Measurements from ENCODE around the gene DENND2D.

The DENND2D gene

DNA sequence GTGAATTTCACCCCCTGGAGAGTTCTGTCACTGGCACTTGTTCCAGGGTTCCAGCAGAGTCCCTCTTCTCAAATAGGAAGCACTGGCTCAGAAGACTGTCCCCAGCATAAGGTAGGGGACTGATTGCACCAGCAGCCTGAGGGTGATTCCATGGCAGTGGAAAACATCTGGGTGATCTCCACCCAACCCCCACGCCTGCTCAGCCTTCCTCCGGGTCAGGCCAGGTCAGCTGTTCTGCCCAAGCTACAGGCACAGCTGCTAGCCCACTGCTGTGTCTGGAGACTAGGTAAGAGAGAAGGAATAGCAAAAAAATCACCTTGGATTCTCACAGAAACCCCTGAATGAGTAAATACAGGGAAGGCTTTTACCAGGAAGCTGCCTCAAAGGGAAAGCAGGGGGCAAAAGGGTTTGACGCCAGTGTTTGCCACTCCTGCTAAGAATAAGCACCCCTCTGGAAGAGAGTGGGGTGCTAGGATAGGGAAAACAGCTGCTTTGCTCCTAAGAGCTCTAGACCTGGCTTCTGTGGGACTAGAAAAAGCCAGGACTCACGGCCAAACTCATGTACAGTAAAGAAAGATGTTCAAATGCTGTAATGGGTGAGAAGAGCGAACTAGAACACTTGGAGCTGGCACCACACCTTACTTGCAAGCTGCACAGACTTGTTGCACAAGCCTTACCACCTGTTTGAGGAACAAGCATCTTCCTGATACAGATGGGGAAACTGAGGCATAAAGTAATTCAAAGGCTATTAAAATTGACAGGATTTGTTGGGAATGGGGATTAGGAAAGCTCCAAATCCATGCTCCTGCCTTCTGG is 1.0 kb upstream of the DENND2D start:
- DNase-seq: no peak

DNA sequence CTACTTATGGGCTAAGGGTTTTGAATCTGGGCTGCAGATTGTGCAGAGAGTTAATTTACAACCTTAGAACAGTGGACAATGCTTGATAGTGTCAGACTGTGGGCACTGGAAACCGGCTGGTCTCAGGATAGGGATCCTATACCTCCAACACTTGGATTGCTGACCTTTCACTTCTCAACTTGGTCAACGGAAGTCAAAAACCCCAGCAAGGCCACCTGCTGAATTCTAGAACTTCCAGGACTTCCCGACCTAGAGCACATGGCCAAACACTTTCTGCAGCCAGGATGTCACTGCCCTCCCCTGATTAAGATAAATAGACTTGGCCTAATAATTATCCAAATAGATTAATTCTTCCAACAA is 336 bp upstream of the DENND2D start:
- no peak for DNase-seq

DNA sequence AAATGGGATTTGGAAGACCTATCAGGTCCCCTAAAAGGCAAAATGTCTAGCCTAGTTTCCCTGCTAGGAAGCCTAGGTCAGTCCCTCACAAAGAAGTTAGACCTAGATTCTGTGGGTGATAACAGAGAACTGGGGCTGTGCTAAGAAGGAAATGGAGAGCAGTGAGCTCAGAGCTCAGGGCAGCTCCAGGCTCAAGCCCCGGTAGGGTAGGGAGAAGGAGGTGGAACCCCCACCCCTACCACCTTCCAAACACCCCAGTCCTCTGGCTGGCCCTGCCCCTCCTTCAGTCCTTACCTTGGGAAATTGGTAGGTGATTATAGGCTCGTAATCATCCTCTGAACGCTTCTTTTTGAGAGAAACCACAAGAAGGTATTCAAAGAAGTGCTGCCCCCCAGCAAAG is 1.1 kb downstream of the DENND2D start:
- DNase-seq: no peak

DNA sequence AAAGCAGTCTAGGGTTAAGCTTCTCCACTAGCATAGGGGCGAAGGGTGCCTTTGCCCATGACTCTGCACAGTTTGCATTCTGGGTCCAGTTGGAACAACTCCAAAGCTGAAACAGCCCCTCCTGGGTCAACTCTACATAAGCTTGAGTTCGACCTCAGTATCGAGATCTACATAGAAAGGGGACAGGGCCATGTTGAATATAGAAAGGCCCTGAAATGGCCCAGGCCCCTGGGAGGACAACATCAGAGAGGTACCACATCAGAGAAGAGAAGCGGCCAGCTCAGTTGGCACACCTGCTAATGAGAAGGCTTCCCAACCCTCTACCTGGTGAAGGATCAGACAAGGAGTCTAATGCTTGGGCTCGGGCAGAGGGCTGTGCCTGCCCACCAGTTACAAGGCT is 1.6 kb downstream of the DENND2D start:
- DNase-seq: no peak

DNA sequence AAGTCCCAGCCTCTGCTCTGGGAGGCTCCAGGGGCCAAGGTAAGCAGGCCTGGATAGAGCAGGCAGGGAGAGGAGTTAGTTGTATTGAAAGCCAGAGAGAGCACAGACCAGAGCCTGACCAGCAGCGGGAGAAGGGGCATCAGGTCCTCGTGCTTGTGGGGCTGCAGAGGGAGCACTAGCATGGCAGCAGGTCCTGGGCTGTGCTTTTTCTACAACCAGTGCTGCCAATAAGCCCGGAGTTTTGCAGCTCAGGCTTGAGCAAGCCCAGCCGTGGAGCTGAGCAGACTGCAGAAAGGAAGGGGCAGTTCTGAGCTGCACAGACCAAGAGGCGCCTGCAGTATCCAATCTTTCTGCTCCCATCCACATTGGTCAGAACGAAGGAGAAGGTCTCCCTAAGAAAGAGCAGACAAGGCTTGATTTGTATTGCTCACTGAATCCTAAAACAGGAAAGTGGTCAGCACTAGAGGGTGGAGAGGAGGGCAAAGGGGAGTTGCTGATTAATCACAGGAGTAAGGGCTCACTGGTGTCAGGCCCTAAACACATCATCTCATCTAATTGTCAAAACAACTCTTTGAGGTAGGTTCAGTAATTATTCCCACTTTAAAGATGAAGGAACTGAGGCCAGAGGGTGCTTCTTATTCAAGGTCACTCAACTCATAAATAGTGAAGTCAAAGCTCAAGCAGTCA is 2.7 kb downstream of the DENND2D start:
- DNase-seq: no peak

DNA sequence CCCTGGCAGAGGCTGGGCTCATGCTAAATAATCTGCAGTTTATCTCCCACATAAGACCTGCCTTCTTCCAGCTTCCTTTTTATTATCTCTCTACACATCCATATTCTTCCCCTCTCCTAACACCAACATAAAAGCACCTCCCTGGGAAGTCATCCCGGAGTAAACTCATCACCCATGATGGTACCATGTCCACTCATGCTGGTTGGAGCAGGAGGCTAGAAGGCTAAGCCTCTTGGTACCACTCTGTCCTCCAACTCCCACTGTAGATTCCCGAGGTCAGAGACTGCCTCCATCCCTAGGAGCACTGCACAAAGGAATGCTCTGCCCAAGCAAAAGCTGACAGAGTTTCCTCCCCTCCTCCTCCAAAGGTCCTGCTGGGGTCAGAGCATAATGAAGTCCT is 4.2 kb downstream of the DENND2D start:
- no peak for DNase-seq

DNA sequence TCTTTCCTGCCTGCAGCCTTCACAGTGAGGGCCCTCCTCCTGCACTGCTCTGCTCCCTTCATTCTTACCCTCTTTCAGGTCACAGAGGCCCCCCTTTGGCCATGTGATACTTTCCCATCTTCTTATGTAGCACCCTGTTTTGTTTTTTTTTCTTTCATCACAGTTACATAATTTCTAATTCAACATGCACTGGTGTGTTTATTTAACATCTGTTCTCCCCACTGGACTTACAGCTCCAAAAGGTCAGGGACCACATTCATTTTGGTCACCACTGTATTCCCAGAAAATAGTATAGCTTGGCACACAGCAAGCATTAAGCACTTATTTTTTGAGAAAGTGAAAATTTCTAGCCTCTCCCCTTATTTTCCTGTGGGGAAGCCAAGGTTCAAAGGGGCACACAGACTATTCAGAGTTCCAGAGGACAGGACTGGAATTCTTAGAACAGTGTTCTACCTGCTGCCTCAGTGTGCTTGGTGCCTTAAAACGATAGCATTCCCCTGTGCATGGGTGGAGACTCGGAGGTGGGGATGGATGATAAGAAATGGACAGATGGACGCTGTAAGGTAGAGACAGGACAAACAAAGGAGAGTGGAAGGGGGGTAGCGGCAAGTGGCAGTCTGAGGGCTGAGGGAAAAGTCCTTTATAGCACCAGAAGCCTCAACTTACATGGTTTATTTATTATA is 5.3 kb downstream of the DENND2D start:
- no peak for DNase-seq

DNA sequence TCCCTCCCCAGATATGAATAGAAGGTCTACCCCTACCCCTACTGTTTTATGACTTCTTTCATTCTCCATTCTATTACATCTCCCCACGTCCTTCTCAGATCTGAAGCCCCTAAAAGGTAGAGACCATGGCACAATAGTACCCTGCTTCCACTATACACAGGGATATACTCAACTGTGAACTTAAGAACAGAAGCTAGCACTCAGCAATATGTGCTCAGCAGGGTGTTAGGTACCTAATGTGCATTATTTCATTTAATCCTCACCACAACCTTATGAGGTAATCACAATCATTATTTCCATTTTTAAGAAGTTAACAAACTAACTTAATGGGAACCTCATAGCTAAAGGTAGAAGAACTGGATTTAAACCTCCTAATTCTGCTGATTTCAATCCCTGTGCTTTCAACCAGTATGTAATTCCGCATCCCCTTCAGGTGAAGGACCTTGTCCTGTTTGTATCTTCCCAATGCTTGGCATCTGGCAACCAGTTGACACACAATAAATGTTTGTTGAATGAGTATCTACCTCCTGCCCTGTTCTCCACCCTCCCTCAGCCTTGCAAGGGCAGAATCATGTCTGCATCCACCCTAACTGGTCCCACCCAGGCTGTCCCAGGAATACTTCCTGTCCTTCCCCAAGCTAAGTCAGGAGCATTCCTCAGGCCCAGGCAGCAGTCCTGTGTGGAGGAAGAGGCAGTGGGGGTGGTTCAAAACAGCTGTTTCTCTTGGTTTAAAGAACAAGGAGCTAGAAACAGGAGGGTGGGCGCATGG is 6.5 kb downstream of the DENND2D start:
- DNase-seq: no peak

DNA sequence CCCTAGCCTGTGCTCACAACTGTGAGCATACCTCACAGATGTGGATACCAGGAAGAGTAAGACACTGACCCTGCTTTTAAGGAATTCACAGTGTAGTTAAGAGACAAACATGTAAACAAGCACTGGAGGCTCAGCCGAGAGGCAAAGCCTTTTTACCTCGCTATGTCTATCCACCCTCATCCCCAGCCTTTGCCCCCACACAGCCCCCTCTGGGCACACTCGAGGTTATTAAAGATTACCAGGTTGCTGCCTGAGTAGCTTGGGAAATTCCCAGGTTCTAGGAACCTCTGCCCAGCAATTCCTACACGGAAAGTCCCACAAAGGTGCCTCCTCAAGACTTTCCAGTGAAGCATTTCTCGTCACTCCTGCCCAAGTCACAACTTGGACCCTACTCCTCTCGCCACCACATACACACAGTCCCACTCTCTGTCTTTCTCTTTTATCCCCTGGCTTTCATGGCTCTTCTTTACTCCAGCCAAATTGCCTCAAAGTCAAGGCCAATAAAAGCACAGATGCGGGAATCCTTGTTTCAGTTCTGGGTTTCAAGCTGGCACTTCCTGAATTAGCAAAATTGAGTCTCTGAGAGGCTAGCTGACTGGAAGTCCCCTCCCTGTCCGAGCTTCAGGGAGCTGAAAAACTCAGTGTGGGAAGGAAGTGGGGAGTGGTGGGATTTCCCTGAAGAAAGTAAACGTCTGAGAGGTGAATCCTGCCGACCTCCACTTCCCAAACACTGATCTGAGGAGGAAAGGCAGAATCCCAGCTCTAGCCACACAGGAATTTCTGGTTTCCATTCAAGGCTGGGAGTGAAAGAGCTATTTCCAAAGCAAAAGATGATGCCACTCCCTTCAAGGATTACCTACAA is 7.6 kb downstream of the DENND2D start:
- DNase-seq: no peak

DNA sequence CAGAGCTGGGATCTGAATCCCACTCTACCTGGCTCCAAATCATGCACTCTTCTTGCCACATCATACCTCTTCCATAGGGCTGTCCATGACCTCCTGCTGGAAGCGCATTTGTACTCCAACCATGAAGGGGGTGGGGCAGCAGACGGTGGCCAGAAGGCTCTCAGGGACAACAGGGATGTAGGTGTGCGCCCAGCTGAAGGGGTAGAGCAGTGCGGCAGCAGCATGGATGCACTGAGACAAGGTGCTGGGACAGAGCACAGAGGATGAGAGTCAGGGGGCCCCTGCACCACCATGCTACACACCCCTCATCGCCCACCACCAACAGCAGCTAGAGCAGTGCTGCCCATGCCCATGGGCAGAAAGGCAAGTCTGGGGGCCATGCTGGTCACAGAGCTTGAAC is 8.4 kb downstream of the DENND2D start:
- no peak for DNase-seq

DNA sequence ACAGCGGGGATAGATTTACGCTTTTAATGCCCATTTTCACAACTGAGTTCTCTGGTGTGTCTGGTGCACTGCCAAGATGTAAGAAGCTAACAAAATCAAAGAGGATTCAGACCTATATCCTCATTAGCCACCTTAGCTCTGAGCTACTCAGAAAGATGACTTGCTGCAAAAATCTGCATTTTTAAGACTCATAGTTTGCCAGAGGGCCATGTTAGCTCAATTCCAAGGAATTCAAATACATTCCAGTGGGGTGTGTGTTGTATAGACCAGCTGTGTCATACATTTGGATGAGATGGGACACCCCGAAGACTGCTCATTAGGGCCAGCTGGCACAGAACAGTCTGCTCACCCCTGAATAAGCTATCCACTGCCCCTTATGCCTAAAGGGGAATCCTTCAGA is 8.9 kb downstream of the DENND2D start:
- DNase-seq: no peak

DNA sequence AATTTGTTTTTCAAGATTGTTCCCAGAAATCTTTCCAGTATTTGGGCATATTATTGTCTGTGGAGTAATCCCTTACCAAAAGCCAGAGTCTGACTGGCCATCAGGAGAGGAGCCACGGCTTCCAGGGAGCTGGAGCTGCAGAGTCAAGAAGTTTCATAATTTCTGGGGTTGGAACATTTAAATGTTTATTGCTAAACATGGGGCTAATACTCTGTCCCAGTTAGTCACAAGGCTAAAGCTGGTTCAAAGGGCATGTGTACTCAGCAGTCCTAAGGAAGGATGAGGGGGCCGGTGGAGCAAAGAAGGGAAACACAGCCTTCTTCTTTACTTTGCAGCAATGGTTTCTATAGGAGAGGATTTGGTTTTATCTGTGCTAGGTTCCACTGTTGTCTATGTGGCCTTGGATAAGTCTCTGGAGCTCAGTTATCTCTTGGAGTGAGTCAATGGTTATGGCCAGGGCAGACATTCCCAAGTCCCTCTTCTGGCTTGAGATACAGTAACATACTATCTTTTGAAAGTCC is 9.5 kb downstream of the DENND2D start:
- DNase-seq: no peak

DNA sequence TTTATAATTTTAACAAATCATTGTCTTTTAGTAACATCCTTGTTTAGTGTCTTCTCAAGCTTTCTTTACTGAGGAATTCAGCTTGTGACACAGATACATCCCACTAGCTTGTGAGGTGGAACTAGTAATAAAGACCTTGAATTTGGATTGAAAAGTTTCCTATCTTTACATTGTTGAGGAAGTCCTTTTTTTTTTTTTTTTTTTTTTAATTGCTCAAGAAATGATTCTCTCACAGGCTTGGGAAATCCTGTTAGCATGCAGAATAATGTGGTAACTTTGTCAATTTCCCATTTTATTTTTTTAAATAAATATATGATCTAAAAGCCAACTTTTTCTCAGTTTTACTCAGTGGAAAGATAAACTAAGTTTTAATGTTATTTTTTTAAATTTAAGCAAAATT is 15.8 kb downstream of the DENND2D start:
- no peak for DNase-seq

DNA sequence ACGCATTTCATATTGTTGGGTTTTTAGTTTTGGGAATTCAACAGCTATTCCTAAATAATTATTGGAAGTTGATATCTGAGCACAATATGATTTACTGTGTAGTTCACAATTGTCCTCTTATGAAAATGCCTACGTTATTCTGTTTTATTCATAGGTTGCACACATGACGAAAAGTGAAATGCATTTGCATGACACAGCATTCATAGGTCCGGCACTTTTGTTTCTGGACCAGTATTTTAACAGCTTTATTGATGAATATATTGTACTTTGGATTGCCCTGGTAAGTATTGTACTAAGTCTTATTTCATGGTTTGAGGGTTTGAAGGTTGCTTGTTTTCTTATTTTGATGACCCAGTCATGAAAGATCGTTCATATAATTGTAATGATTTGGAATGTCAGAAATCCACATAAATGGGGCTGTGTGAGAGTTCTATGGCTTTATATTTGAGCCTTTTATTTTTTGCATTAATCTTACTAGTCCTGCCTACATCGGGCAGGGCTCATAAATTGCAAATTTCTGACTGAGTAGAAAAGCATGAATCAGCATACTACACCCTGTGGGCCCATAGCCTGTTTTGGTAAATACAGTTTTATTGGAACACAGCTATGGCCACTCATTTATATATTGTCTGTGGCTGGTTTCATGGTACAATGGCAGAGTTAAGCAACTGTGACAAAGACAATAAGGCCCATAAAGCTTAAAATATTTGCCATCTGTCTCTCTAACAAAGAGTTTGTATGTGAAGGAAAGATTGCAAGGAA is 17.0 kb downstream of the DENND2D start:
- DNase-seq: no peak

DNA sequence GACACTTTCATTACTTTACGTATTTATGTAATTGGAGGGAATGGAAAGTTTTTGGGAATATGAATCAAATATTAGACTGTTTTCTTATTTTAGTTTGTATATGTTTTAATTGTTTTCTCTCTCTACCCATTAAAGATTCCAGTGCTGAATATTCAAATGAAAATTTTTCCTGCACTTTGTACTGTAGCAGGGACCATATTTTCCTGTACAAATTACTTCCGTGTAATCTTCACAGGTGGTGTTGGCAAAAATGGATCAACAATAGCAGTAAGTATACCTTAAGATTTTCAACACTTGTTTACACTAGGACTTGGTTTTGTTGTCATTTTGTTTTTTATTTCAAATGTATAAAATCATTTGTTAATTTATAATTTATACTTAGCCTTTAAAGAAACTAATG is 18.4 kb downstream of the DENND2D start:
- no peak for DNase-seq

DNA sequence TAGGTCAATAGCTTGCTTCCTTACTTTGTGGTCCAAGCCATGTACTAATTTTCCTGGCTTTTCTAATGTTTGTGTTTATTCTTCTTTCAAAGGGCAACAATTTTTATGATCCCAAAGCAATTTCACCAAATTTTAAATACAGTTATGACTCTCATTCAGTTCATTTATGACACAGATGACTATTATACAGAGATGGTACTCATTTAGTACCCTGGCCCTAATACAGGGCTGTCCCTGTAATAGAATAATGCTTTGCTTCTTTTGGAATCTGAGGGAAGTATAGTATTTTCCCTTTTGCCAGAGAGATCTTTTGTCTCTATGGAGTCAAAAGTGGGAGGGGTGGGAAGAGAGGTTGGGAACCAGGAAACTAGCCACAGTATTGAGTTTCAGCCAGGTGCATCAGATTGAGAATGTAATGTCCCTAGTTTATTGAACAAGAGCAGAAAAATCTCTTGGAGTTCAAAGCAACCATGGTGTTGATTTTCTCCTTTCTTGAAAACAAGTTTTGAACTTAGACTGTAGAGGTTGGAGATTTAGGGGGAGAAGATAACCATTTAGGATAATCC is 20.4 kb downstream of the DENND2D start:
- DNase-seq: no peak

DNA sequence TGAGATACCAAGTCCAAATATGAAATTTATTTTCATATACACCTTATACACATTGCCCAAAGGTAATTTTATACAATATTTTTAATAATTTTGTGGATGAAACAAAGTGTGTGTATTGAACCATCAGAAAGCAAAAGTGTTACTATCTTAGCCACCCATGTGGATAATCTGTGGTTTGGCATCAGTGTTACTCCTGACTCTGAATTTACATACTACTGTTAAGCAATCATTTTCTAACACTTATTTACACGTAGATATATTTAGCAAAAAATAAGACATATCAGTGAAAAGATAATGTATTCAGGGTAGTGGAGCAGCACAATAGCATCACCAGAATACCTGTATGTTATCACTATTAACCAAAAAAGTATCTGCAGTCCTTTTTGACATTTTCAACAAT is 23.8 kb downstream of the DENND2D start:
- DNase-seq: no peak

DNA sequence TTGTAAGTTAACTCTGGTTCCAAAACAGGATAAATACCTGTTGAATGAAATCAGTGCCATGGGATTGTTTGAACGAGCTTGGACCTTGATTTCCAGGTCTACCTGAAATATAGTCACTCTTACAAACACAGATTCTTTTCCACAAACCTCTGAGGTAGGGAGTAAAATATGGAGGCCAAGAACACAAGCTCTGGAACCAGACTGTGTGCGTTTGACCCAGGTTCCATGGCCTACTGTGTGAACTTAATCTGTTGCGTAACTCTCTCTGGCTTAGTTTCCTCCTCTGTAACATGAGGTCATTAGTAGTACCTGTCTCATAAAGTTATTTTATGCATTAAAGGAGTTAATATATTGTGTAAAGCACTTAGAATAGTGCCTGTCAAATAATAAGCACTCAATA is 25.1 kb downstream of the DENND2D start:
- DNase-seq: no peak

DNA sequence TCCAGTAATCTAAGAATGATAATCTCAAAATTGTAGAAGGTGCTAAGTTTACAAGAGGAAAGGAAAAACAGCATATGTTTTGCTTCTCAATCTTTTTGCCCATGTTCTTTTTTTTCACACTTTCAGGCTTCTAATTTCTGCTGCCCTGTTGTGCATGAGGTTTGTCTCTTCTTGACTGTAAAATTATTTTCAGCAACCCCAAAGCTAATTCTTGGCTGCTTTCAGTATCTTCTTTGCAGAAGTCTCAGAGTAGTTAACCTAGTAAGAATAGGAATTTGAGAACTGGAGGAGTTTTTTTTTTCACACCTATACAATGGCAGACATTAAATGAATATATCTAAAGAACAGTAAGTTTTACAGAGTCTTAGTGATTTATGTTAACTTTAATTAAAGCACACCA is 26.4 kb downstream of the DENND2D start:
- DNase-seq: no peak

DNA sequence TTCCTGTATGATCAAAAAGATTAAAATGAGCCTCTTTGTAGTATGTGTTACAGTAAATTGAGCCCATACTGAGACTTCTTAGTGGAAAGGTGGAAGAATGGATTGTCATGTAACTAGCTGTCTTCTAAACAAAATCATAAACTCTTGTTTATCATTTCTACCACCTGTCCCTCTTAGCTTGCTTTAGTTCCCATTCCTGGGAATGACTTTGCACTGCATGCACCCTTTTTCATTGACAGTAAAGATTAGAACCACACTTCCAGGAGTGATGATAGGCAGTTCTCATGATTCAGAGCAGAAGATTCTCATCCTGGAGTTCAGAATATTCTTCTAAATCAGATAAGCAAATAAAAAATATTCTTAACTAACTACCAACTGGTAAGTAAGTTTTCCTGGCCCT is 28.0 kb downstream of the DENND2D start:
- no peak for DNase-seq

DNA sequence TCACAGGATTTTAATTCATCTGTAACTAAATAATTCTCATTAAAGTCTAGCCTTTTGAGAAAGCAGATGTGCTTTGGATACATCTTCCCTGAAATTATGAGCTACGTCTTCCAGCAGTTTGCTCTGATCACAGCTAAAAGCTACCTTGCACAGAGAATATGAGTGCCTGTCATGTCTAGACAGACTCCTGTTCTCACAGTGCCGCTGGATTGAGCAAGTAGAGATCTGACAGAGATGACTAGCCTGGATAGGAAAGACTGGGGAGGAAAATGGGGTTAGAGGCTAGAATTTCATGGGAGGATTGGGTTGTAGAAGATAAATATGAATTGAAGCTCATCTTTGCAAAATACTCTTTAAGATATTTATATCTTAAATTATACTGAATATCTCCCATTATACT is 36.3 kb downstream of the DENND2D start:
- DNase-seq: no peak

Data from NCI-H748 treated with DMSO at 0.1 percent for 48 hours (cell line).